PFSK-1 (cell line): ENCODE measurements around the gene KCNS1.

Experiments
- POLR2AphosphoS5 ChIP-seq: IDR thresholded peaks from 2 replicates; pipeline ENCODE4 v1.6.1; 2012; ENCODE audit warnings: low read depth, mild to moderate bottlenecking, control low read depth, low read length, moderate library complexity
- TAF1 ChIP-seq: IDR thresholded peaks from 2 replicates; pipeline ENCODE4 v1.6.1; 2012; ENCODE audit warnings: low read length, control low read depth, borderline replicate concordance; ENCODE audit not compliant: insufficient read depth

- TF ChIP-seq TAF1 (no peak), POLR2AphosphoS5 (no peak)
Measured at GRCh38 chr20:45096781-45097180, 4.1 kb downstream of the KCNS1 start.
